HCT116 (cell line): Measurements from ENCODE around the gene SULT1C3. TPM values are rescaled to one million over a fixed set of nuclear protein-coding genes. Genes with fewer than 3 reads are reported as not detected.

ENCODE experiments used
- ATAC-seq: fragments of 200-7000 bp; cut with Tn5 transposase; 2 replicates; pipeline ENCODE4 v1.9.1; 2020; ENCODE audit warnings: mild to moderate bottlenecking, moderate library complexity
- BruUV-seq: library from RNA; stranded (reverse); fragments of 400-500 nt; replicated peaks from 2 replicates; lab custom pipeline; 2021; lab: Mats Ljungman, UMichigan
- CTCF ChIA-PET: fragments of 300-600 bp; sonication (Branson Sonifier 250); formaldehyde crosslinking; loops from one replicate; lab custom pipeline; 2021; ENCODE audit warnings: antibody characterized with exemption; lab: Charles Lee
- POLR2A ChIA-PET: fragments of 300-600, 350-600 bp; sonication (Branson Sonifier 250); formaldehyde crosslinking; loops from one replicate; lab custom pipeline; 2021; ENCODE audit warnings: antibody characterized with exemption; lab: Charles Lee
- RAD21 ChIA-PET, 2 experiments: fragments of 300-600 bp; sonication (Branson Sonifier 250); formaldehyde crosslinking; loops; one replicate each; lab custom pipeline; 2023; ENCODE audit warnings: low total read pairs in 2 of 2; ENCODE audit not compliant: uncharacterized antibody in 2 of 2, unreplicated experiment in 2 of 2, low non-redundant PET in 1 of 2; lab: Charles Lee
- DNase-seq: peaks from one replicate; pipeline ENCODE4 v3.0.0-alpha.2; 2010; ENCODE audit warnings: low read depth, low spot score
- H2AFZ ChIP-seq: fragments of 200-600 bp; shearing (Covaris generic), sonication (generic); 2 replicates; pipeline ENCODE4 v1.6.1; 2017; ENCODE audit warnings: low read depth, mixed run types, mixed read lengths, antibody characterized with exemption, low read length; ENCODE audit not compliant: poor library complexity, severe bottlenecking
- H3K27ac ChIP-seq: 2 replicates; pipeline ENCODE4 v1.5.1; 2012; ENCODE audit warnings: low read depth, low read length
- H3K27me3 ChIP-seq: fragments of 200-600 bp; sonication (generic); 2 replicates; pipeline ENCODE4 v1.6.1; 2016; ENCODE audit warnings: mixed run types, low read length, mixed read lengths; ENCODE audit not compliant: insufficient read depth
- H3K36me3 ChIP-seq, 2 experiments: fragments of 200-500 bp in 1 of 2; fragments of 200-600 bp in 1 of 2; sonication (Bioruptor generic) in 1 of 2; sonication (generic) in 1 of 2; 2 replicates each; pipeline versions ENCODE4 v1.5.1 to v1.6.1; 2014 to 2016; ENCODE audit warnings: low read length in 2 of 2, inconsistent platforms in 1 of 2, mixed read lengths in 1 of 2, mixed run types in 1 of 2; ENCODE audit not compliant: insufficient read depth in 2 of 2, control insufficient read depth in 1 of 2
- H3K4me1 ChIP-seq, 2 experiments: fragments of 200-600 bp in 1 of 2; sonication (generic) in 1 of 2; 2 replicates each; pipeline versions ENCODE4 v1.5.1 to v1.6.1; 2012 to 2017; ENCODE audit warnings: low read length in 2 of 2, inconsistent platforms in 1 of 2, mild to moderate bottlenecking in 1 of 2, mixed read lengths in 1 of 2, mixed run types in 1 of 2, moderate library complexity in 1 of 2; ENCODE audit not compliant: insufficient read depth in 2 of 2, control insufficient read depth in 1 of 2
- H3K4me2 ChIP-seq: fragments of 200-600 bp; sonication (generic); 2 replicates; pipeline ENCODE4 v1.6.1; 2017; ENCODE audit warnings: mixed run types, low read length, mixed read lengths
- H3K4me3 ChIP-seq, 2 experiments: fragments of 200-600 bp in 1 of 2; sonication (generic) in 1 of 2; replicated peaks in 1 of 2; 2 replicates each; pipeline ENCODE4 v1.5.1; 2011 to 2016; ENCODE audit warnings: low read length in 2 of 2, control low read depth in 1 of 2, low read depth in 1 of 2, mild to moderate bottlenecking in 1 of 2, mixed read lengths in 1 of 2, mixed run types in 1 of 2
- H3K79me2 ChIP-seq: fragments of 200-600 bp; sonication (generic); 2 replicates; pipeline ENCODE4 v1.6.1; 2017; ENCODE audit warnings: mild to moderate bottlenecking, mixed run types, low read length, moderate library complexity, mixed read lengths; ENCODE audit not compliant: insufficient read depth
- H3K9ac ChIP-seq: fragments of 200-600 bp; sonication (generic); 2 replicates; pipeline ENCODE4 v1.6.1; 2016; ENCODE audit warnings: low read length, mixed read lengths
- H3K9me2 ChIP-seq: fragments of 200-600 bp; sonication (generic), shearing (Covaris generic); 2 replicates; pipeline ENCODE4 v1.6.1; 2017; ENCODE audit warnings: mixed run types, mild to moderate bottlenecking, moderate library complexity; ENCODE audit not compliant: insufficient read depth
- H3K9me3 ChIP-seq, 2 experiments: fragments of 200-500 bp in 1 of 2; fragments of 200-600 bp in 1 of 2; sonication (Bioruptor generic) in 1 of 2; sonication (generic) in 1 of 2; 2 replicates each; pipeline ENCODE4 v1.6.1; 2014 to 2017; ENCODE audit warnings: low read length in 2 of 2, mixed read lengths in 2 of 2, inconsistent platforms in 1 of 2, low read depth in 1 of 2, mild to moderate bottlenecking in 1 of 2, mixed run types in 1 of 2, moderate library complexity in 1 of 2; ENCODE audit not compliant: control insufficient read depth in 1 of 2, insufficient read depth in 1 of 2
- H4K20me1 ChIP-seq: fragments of 200-600 bp; sonication (generic), shearing (Covaris generic); 2 replicates; pipeline ENCODE4 v1.6.1; 2017; ENCODE audit warnings: mixed run types, mild to moderate bottlenecking, moderate library complexity; ENCODE audit not compliant: insufficient read depth
- EZH2 ChIP-seq: fragments of 200-600 bp; sonication (generic); IDR thresholded peaks from 2 replicates; pipeline ENCODE4 v1.6.1; 2017; ENCODE audit warnings: antibody characterized with exemption, mixed run types
- POLR2A ChIP-seq: IDR thresholded peaks from 2 replicates; pipeline ENCODE4 v1.7.0; 2011; ENCODE audit warnings: borderline replicate concordance; ENCODE audit not compliant: insufficient read depth, insufficient read length; ENCODE audit errors: extremely low read depth
- RAD21 ChIP-seq: IDR thresholded peaks from 2 replicates; pipeline ENCODE4 v1.6.1; 2012; ENCODE audit warnings: low read depth, mild to moderate bottlenecking
- YY1 ChIP-seq: IDR thresholded peaks from 2 replicates; pipeline ENCODE4 v1.6.1; 2011; ENCODE audit warnings: low read length, low read depth, moderate library complexity, mild to moderate bottlenecking; ENCODE audit not compliant: insufficient replicate concordance; ENCODE audit errors: extremely low read depth
- ZFX ChIP-seq: fragments of 450-650 bp; IDR thresholded peaks from 2 replicates; pipeline ENCODE4 v1.6.1; 2017
- intact Hi-C: fragments of 100-400 bp; cut with micrococcal nuclease; formaldehyde crosslinking; loops from 2 replicates; pipeline ENCODE4 v1.10.0; 2022
- total RNA-seq: library from RNA; stranded (reverse); gene quantifications from one replicate; pipeline ENCODE4 v1.2.1, GENCODE V29; 2021; ENCODE audit not compliant: unreplicated experiment
- TF ChIP-seq, protein P1 (sequence below): IDR thresholded peaks from 2 replicates; pipeline ENCODE4 v1.6.1; 2011; ENCODE audit warnings: mild to moderate bottlenecking, low read length, moderate library complexity; ENCODE audit not compliant: insufficient replicate concordance; ENCODE audit errors: extremely low read depth
- TF ChIP-seq, protein P2 (sequence below): IDR thresholded peaks from 2 replicates; pipeline ENCODE4 v1.6.1; 2012

Gene SULT1C3
- total RNA-seq, 1 experiment from 2014 or later = not detected

- H3K4me2 ChIP-seq = no peak overlapping the region
- H3K4me1 ChIP-seq = no peaks in the 10 kb centered on the region
Observed at GRCh38 chr2:108271691-108272253, 32.0 kb downstream of the SULT1C3 start.

GRCh38 chr2:108278631-108279030 lies 38.9 kb downstream of the SULT1C3 start:
- no peak overlapping the region for H3K4me2 ChIP-seq
- no peak overlapping the region for H3K9ac ChIP-seq
- CTCF ChIA-PET = no interaction called here
- H3K4me3 ChIP-seq = no peak overlapping the region
- H3K79me2 ChIP-seq = no peaks in the 10 kb centered on the region
- no TSS peak for BruUV-seq
- H3K27ac ChIP-seq = no peak overlapping the region
- DNase-seq (no peak), ATAC-seq (no peak)
- H3K4me1 ChIP-seq = no peaks in the 10 kb centered on the region
- H3K27me3 ChIP-seq = no peaks in the 10 kb centered on the region
- H4K20me1 ChIP-seq = no peaks in the 10 kb centered on the region; the same call in 1 of the 2 replicates
- no peaks in the 10 kb centered on the region for H3K36me3 ChIP-seq
- TF ChIP-seq, protein P1, sequence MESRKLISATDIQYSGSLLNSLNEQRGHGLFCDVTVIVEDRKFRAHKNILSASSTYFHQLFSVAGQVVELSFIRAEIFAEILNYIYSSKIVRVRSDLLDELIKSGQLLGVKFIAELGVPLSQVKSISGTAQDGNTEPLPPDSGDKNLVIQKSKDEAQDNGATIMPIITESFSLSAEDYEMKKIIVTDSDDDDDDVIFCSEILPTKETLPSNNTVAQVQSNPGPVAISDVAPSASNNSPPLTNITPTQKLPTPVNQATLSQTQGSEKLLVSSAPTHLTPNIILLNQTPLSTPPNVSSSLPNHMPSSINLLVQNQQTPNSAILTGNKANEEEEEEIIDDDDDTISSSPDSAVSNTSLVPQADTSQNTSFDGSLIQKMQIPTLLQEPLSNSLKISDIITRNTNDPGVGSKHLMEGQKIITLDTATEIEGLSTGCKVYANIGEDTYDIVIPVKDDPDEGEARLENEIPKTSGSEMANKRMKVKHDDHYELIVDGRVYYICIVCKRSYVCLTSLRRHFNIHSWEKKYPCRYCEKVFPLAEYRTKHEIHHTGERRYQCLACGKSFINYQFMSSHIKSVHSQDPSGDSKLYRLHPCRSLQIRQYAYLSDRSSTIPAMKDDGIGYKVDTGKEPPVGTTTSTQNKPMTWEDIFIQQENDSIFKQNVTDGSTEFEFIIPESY = no peak
- TF ChIP-seq POLR2A (no peak), EZH2 (no peak), YY1 (no peak), ZFX (no peak)
- TF ChIP-seq, protein P2, sequence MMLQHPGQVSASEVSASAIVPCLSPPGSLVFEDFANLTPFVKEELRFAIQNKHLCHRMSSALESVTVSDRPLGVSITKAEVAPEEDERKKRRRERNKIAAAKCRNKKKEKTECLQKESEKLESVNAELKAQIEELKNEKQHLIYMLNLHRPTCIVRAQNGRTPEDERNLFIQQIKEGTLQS = no peak
- intact Hi-C loops = no loop called here
- no peaks in the 10 kb centered on the region for H3K9me2 ChIP-seq
- POLR2A ChIA-PET = no interaction called here
- no peak overlapping the region for H2AFZ ChIP-seq
- no peaks in the 10 kb centered on the region for H3K9me3 ChIP-seq
- RAD21 ChIA-PET = no interaction called here

More at GRCh38 chr2:108271691-108272253, 32.0 kb downstream of the SULT1C3 start:
- H3K79me2 ChIP-seq = no peaks in the 10 kb centered on the region
- DNase-seq = no peak
- H3K9me2 ChIP-seq = no peaks in the 10 kb centered on the region
- H4K20me1 ChIP-seq = no peaks in the 10 kb centered on the region
- H3K27ac ChIP-seq = no peak overlapping the region
- no peak overlapping the region for H2AFZ ChIP-seq
- ChIA-PET POLR2A (no interaction called here), CTCF (no interaction called here), RAD21 (no interaction called here)
- H3K9me3 ChIP-seq = no peaks in the 10 kb centered on the region
- H3K4me3 ChIP-seq = no peak overlapping the region
- no peak for TF ChIP-seq POLR2A
- no peak for TF ChIP-seq RAD21
- no TSS peak for BruUV-seq
- ATAC-seq = no peak
- no peak overlapping the region for H3K9ac ChIP-seq
- no peaks in the 10 kb centered on the region; the same call in 1 of the 2 replicates for H3K27me3 ChIP-seq
- H3K36me3 ChIP-seq = no peaks in the 10 kb centered on the region
- intact Hi-C loops = no loop called here
